ENCODE results near the gene MYO5C. TPM values are rescaled to one million over a fixed set of nuclear protein-coding genes. Genes with fewer than 3 reads are reported as not detected.

The MYO5C gene
- total and polyA plus RNA-seq, 2 donors from 2014 or later, result 4.6 to 41.6 TPM

- H3K9ac ChIP-seq (ENCODE audit: low read length in 3 of 3), result no peak overlapping the region
- DNase-seq (no peak), FAIRE-seq (no peak)
- intact Hi-C loops (cut with DNase I), result no loop called here
- H3K27me3 ChIP-seq (ENCODE audit: control insufficient read depth, insufficient read depth, low read length), result no peaks in the 10 kb centered on the region
- no peaks in the 10 kb centered on the region for H3K9me3 ChIP-seq (ENCODE audit: control insufficient read depth in 2 of 3, insufficient read depth in 1 of 3, low read length in 3 of 3)
- H3K4me1 ChIP-seq (ENCODE audit: control insufficient read depth in 2 of 3, insufficient read depth in 2 of 3, low read depth in 1 of 3, low read length in 3 of 3), result no peaks in the 10 kb centered on the region
- no peak for TF ChIP-seq CTCF (IDR thresholded peaks at IDR 0.05; ENCODE audit: borderline replicate concordance, extremely low read depth, insufficient read depth)
- no peak overlapping the region for H3K4me3 ChIP-seq (ENCODE audit: low read length in 3 of 3)
- H3K36me3 ChIP-seq (ENCODE audit: control insufficient read depth in 2 of 3, insufficient read depth in 3 of 3, low read length in 3 of 3), result peaks cover 0 to 6% (median 0%) of the 10 kb centered on the region in 3 donors
- H3K27ac ChIP-seq (ENCODE audit: low read depth in 2 of 2, low read length in 2 of 2), result no peak overlapping the region
Measured at GRCh38 chr15:52243697-52244555, 51.7 kb downstream of the MYO5C start.

DNA sequence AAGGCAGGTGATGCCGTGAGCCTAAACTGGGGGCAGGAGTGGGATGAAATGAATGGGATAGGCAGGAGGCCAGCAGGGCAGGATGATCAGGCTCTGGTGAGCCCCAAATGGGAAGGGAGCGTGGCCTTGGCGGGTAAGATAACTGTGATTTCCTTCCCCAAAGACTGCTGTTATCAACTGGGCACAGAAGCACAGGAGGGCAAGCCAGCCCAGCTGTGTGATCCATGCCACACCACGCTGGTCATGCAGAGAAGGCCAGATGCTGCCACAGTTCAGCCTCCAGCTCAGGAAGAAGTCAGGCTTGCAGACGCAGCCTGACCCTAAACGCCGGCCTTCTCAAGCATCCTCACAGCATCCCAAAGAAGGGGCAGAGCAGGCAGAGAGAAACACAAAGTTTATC is 52.3 kb downstream of the MYO5C start:
- Histone ChIP-seq H3K9me3 (ENCODE audit: control insufficient read depth in 2 of 3, insufficient read depth in 1 of 3, low read length in 3 of 3) (no peaks in the 10 kb centered on the region), H3K4me3 (ENCODE audit: low read length in 3 of 3) (no peak overlapping the region), H3K36me3 (ENCODE audit: control insufficient read depth in 2 of 3, insufficient read depth in 3 of 3, low read length in 3 of 3) (peaks cover 0 to 6% (median 0%) of the 10 kb centered on the region in 3 donors), H3K4me1 (ENCODE audit: control insufficient read depth in 2 of 3, insufficient read depth in 2 of 3, low read depth in 1 of 3, low read length in 3 of 3) (no peaks in the 10 kb centered on the region), H3K27ac (ENCODE audit: low read depth in 2 of 2, low read length in 2 of 2) (no peak overlapping the region), H3K9ac (ENCODE audit: low read length in 3 of 3) (no peak overlapping the region), H3K27me3 (ENCODE audit: control insufficient read depth, insufficient read depth, low read length) (no peaks in the 10 kb centered on the region)
- intact Hi-C loops (cut with DNase I), result no loop called here
- TF ChIP-seq CTCF (IDR thresholded peaks at IDR 0.05; ENCODE audit: borderline replicate concordance, extremely low read depth, insufficient read depth), result no peak
- FAIRE-seq (no peak), DNase-seq (no peak)

GRCh38 chr15:52241489-52241888 is 54.1 kb downstream of the MYO5C start:
- no peak for DNase-seq
- Histone ChIP-seq H3K9me3 (ENCODE audit: control insufficient read depth in 2 of 3, insufficient read depth in 1 of 3, low read length in 3 of 3) (no peaks in the 10 kb centered on the region), H3K36me3 (ENCODE audit: control insufficient read depth in 2 of 3, insufficient read depth in 3 of 3, low read length in 3 of 3) (peaks cover 0 to 6% (median 0%) of the 10 kb centered on the region in 3 donors), H3K4me3 (ENCODE audit: low read length in 3 of 3) (no peak overlapping the region), H3K27me3 (ENCODE audit: control insufficient read depth, insufficient read depth, low read length) (no peaks in the 10 kb centered on the region), H3K4me1 (ENCODE audit: control insufficient read depth in 2 of 3, insufficient read depth in 2 of 3, low read depth in 1 of 3, low read length in 3 of 3) (no peaks in the 10 kb centered on the region), H3K9ac (ENCODE audit: low read length in 3 of 3) (no peak overlapping the region), H3K27ac (ENCODE audit: low read depth in 2 of 2, low read length in 2 of 2) (no peak overlapping the region)
- no peak for FAIRE-seq
- no peak for TF ChIP-seq CTCF (IDR thresholded peaks at IDR 0.05; ENCODE audit: borderline replicate concordance, extremely low read depth, insufficient read depth)
- intact Hi-C loops (cut with DNase I), result no loop called here
